ENCODE data around the gene MAP1LC3A.

The MAP1LC3A gene

GRCh38 chr20:34529742-34530141 lies 28.8 kb upstream of the MAP1LC3A start:
- DNase-seq (ENCODE audit: low read depth) = no peak

DNA sequence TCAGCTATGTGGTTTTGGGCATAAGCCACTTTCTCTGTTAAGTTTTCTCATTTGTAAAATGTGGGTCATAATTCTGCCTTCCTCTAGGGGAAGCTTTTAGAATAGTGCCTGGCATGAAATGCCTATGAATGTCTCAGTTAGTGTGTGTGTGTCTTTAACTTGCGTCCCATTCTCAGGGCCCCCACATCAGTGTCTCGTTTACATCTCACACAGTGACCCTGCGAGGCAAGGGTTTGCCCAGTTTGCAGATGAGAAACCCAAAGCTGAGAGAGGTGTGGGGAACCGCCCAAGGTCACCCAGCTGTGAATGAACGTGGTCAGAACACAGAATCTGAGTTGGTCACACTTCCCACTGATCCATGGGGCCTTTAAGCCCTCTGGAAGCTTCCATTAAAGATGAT lies 28.2 kb upstream of the MAP1LC3A start:
- DNase-seq (ENCODE audit: low read depth) = no peak

GRCh38 chr20:34531608-34532265 lies 26.8 kb upstream of the MAP1LC3A start:
- DNase-seq (ENCODE audit: low read depth) = no peak

GRCh38 chr20:34532320-34532719 lies 26.2 kb upstream of the MAP1LC3A start:
- DNase-seq (ENCODE audit: low read depth) = no peak

DNA sequence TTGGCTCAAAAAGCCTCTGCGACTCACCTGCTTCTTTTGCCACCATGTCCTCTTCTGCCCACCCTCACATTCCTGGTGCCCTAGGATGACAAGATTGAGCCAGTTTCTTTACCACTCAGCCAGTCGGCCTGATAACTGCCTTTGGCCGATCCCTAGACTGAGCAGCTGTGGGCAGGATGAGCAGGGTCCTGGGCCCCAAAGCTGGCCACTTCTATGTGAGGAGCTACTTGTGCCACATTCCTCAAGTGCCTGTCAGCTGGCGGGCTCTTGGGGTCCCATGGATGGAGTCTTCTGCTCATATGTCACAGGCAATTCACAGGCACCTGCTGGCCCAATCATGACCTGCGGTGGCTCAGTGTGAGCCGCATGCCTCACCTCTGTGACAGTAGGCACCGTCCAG lies 25.8 kb upstream of the MAP1LC3A start:
- no peak for DNase-seq (ENCODE audit: low read depth)

- DNase-seq (ENCODE audit: low read depth) = no peak
Measured at GRCh38 chr20:34534391-34535165, 23.9 kb upstream of the MAP1LC3A start.

DNA sequence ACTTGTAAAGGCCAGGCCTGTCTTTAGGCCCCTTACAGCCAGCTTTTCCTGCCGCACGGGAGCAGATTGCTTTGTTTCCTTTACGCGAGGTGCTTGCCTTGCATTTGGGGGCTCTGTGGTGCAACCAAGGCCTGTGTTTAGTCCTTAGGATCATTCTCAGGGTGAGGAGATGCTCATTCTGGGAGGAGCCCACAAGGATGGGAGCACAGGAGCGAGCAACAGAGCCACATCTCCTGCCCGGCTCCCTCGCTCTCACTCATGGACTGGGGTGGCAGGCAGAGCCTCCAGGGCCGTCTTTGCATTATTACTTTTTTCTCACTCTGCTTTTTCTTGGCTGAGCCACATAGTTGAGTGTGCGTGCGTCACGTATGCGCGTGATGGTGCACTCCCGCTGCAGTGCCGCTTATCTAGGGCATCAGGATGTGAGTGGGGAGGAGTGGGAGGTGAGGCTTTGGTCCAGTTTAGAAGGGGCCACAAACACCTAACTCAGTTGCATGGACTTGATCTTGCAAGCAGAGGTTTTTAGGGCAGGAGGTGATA lies 23.1 kb upstream of the MAP1LC3A start:
- DNase-seq (ENCODE audit: low read depth) = no peak

GRCh38 chr20:34535857-34536256 lies 22.7 kb upstream of the MAP1LC3A start:
- DNase-seq (ENCODE audit: low read depth) = no peak

GRCh38 chr20:34536798-34537394 lies 21.6 kb upstream of the MAP1LC3A start:
- peak; percentile 51 for DNase-seq (ENCODE audit: low read depth)

DNA sequence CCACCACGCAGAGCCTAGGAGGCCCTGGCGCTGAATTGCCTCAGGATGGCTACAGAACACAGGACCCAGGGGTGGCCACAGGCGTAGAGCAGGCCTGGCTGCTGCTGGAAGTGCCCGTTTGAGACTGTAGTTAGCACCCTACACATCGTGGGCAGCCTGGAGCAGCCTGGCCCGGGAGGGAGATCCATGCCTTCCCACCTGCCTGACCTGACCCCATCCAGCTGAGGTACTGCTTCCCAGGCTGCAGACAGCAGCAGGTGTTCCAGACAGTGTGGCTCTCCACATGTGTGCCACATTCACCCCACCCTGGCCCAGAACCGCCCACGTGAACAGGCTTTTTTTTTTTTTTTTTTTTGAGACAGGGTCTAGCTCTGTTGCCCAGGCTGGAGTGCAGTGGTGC lies 20.9 kb upstream of the MAP1LC3A start:
- DNase-seq (ENCODE audit: low read depth) = no peak

GRCh38 chr20:34538671-34539123 lies 19.8 kb upstream of the MAP1LC3A start:
- DNase-seq (ENCODE audit: low read depth) = peak; percentile 65

DNA sequence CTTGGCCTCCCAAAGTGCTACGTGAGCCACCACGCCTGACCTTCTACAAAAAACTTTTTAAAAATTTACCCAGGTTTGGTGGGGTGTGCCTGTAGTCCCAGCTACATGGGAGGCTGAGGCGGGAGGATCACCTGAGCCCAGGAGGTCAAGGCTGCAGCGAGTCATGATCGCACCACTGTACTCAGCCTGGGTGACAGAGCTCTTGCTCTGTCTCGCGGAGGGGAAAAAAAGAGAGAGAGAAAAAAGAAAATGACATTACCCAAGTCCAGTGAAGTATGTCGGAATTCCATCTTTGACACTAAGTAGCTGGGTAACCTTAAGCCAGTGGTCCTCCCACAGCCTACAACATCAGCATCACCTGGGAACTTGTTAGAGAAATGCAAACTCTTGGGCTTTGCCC lies 18.8 kb upstream of the MAP1LC3A start:
- no peak for DNase-seq (ENCODE audit: low read depth)

DNA sequence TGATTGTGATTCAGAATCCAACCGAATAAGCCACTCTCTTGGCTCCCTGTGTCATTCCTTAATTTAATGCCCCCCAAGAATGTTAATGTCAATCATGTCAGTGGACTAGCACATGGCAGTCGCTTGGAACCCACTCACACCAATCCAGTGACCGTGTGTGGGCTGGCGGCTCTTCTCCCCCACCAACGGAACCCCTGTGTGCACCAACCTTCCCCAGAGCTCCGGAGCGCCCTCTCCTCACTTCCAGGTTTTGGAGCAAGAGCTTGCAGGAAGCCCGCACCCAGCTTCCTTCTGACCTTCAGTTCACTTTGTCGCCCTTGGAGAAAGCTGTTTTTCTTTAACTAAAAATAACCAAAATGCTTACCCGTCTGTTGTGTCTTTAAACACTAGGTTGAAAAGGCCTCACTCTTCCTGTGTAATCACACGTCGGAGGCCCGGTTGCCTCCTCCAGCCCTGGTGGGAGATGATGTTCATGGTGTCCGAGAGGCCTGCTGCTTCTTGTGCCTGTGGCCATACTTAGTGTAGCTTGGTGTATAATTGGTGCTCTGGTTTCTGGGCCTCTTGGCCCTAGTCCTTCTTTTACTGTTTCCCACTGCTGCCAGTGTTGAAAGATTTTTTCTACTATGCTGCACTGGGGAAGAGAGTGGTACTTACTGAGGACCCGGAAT lies 17.8 kb upstream of the MAP1LC3A start:
- no peak for DNase-seq (ENCODE audit: low read depth)

- DNase-seq (ENCODE audit: low read depth) = no peak
Measured at GRCh38 chr20:34541264-34541901, 17.1 kb upstream of the MAP1LC3A start.

DNA sequence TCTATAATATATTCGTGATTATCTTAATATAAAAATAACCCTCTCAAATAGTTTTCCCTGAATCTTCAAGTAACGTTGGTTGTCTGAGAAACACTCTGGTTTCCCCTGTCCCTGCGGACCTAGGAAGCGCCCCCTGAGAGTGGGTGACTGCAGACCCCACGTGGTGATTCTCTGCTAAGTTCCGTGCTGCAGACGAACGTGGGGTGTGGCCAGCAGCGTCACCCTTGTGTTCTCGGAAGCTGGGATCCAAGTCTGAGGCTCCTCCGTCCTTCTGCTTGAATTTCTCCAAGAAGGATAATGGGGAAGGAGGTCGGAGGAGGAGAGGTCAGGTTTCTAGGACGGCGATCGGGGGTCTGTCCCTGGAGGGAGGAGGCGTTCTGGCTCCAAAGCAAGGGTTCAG lies 16.6 kb upstream of the MAP1LC3A start:
- DNase-seq (ENCODE audit: low read depth) = no peak

- no peak for DNase-seq (ENCODE audit: low read depth)
Measured at GRCh38 chr20:34542439-34542838, 16.1 kb upstream of the MAP1LC3A start.

- no peak for DNase-seq (ENCODE audit: low read depth)
Measured at GRCh38 chr20:34543463-34544056, 15.0 kb upstream of the MAP1LC3A start.

DNA sequence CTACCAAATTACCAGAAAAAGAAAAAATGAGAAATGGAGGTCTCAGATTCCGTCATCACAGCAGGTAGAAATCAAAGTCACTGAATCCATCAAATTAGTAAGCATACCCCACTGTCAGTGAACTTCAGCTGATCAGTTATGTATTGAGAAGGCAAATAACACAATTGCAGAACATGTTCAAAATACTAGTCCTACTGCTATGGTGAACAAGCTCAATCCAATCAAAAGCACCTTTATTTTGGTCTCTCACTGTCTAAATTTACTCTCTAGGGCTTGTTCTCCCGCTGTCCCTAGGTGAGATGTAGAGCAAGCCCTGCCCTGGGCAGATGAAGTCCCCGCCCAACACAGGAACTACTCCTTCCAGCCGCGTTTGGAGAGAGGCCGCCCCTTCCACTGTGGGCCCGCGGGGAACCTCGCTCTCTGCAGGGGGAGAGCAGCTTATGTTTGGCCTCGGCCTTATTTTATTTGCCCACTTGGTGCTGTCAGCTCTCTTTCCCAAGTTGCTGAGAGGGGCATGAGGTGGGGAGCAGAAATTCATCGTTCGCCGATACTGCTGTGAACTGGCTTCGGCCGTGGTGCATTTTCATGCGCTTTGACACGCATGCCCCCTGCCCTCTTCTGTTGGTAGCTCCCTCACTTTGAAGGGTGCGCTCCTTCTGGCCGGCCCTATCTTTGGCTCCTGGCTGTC lies 14.3 kb upstream of the MAP1LC3A start:
- DNase-seq (ENCODE audit: low read depth) = no peak

DNA sequence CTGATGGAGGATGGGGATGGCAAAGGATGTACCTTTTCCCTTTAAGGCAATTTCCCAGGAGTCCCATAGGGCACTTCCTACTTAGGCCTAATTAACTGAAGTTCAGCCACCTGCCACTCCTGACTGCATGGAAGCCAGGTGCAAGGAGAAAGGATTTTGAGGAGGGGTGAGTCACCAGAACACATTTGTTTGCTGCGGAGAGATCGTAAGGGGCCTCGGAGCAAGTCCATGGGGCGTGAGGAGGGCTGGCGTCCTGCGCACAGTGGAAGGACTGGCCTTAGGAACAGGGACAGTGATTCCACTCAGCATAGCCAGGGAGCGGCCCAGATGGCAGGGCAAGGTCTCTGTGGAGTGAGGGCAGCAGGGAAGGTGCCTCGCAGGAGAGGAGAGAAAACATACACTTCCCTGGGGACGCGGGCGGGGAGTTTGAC lies 11.8 kb upstream of the MAP1LC3A start:
- no peak for DNase-seq (ENCODE audit: low read depth)

DNA sequence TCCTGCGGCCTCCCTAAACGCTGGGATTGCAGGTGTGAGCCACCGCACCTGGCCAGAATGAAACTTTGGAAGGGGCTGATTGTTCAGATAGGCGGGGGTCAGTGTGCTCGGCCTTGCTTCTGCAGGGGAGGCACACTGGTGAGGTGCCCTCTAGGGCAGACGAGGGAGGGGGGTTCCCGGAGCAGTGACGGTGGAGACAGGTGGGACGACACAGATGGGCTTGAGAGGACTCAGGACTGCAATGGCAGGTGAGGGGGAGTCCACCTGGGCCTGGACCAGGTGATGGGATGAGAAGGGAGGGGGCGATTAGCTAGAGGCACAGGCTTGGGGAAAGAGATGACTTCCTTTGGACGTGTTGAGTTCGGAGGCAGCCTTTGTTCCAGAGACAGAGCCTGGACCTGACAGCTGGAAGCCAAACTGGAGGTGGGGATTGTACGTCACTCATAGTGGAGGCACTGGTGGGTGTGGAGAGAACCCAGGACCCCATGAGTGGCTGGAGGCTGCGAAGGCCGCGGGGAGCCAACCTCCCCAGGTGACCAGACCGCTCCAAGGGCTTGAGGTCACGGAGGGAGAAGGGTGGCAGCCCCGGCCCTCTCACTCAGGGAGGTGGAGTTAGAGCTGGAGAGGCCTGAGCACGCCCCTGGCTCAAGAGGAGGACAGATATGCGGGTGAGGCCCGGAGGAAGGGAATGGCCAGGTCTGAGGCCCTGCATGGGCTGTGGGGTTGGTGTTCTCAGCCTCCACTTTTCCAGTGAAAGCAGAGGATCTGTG lies 10.5 kb upstream of the MAP1LC3A start:
- no peak for DNase-seq (ENCODE audit: low read depth)
